WTC11 (cell line): ENCODE results near the gene SPHK2. TPM values are rescaled to one million over a fixed set of nuclear protein-coding genes. Genes with fewer than 3 reads are reported as not detected.

Experiments
- ATF1 ChIP-seq: sonication (generic); formaldehyde crosslinking; IDR thresholded peaks from 2 replicates; pipeline ENCODE4 v1.8.1; 2023; ENCODE audit warnings: mild to moderate bottlenecking, moderate library complexity, missing genetic modification reagents
- ATF3 ChIP-seq: sonication (generic); formaldehyde crosslinking; conservative IDR thresholded peaks from 2 replicates; pipeline ENCODE4 v1.8.1; 2022; ENCODE audit warnings: mild to moderate bottlenecking, missing genetic modification reagents
- CDX4 ChIP-seq: fragments of 250-450 bp; sonication (Bioruptor Pico); IDR thresholded peaks from 2 replicates; pipeline ENCODE4 v1.9.0; 2021; ENCODE audit warnings: moderate library complexity, mild to moderate bottlenecking, inconsistent platforms, borderline replicate concordance
- CREB1 ChIP-seq: sonication (generic); formaldehyde crosslinking; IDR thresholded peaks from 2 replicates; pipeline ENCODE4 v1.8.0; 2023; ENCODE audit warnings: mild to moderate bottlenecking, missing genetic modification reagents
- CREM ChIP-seq: sonication (generic); formaldehyde crosslinking; IDR thresholded peaks from 2 replicates; pipeline ENCODE4 v1.8.1; 2022; ENCODE audit warnings: mild to moderate bottlenecking, missing genetic modification reagents, moderate library complexity
- E2F4 ChIP-seq: sonication (generic); formaldehyde crosslinking; IDR thresholded peaks from 2 replicates; pipeline ENCODE4 v1.8.1; 2022; ENCODE audit warnings: low read depth, mild to moderate bottlenecking, moderate library complexity, missing genetic modification reagents, borderline replicate concordance
- ERG ChIP-seq: fragments of 250-450 bp; sonication (Bioruptor Pico); IDR thresholded peaks from 2 replicates; pipeline ENCODE4 v1.8.0; 2021; ENCODE audit warnings: mild to moderate bottlenecking
- FOXP1 ChIP-seq: sonication (generic); formaldehyde crosslinking; IDR thresholded peaks from 2 replicates; pipeline ENCODE4 v1.8.0; 2022; ENCODE audit warnings: missing genetic modification reagents, mild to moderate bottlenecking, moderate library complexity, borderline replicate concordance
- GTF2I ChIP-seq: fragments of 250-450 bp; sonication (Bioruptor Pico); conservative IDR thresholded peaks from 2 replicates; pipeline ENCODE4 v1.4.0; 2021; ENCODE audit warnings: mild to moderate bottlenecking
- KAT7 ChIP-seq: sonication (generic); formaldehyde crosslinking; IDR thresholded peaks from 2 replicates; pipeline ENCODE4 v1.8.1; 2023; ENCODE audit warnings: missing genetic modification reagents, mild to moderate bottlenecking, borderline replicate concordance
- MAX ChIP-seq: sonication (generic); formaldehyde crosslinking; IDR thresholded peaks from 2 replicates; pipeline ENCODE4 v1.8.0; 2022; ENCODE audit warnings: mild to moderate bottlenecking, missing genetic modification reagents
- MLX ChIP-seq: sonication (generic); formaldehyde crosslinking; IDR thresholded peaks from 2 replicates; pipeline ENCODE4 v1.8.1; 2023; ENCODE audit warnings: mild to moderate bottlenecking, missing genetic modification reagents, moderate library complexity
- MXD4 ChIP-seq: fragments of 250-450 bp; sonication (Bioruptor Pico); IDR thresholded peaks from 2 replicates; pipeline ENCODE4 v1.8.0; 2021; ENCODE audit warnings: mild to moderate bottlenecking, moderate library complexity, borderline replicate concordance
- NR2C2 ChIP-seq: sonication (generic); formaldehyde crosslinking; IDR thresholded peaks from 2 replicates; pipeline ENCODE4 v1.8.0; 2022; ENCODE audit warnings: mild to moderate bottlenecking, missing genetic modification reagents
- NR3C1 ChIP-seq: sonication (generic); formaldehyde crosslinking; conservative IDR thresholded peaks from 2 replicates; pipeline ENCODE4 v1.8.1; 2023; ENCODE audit warnings: low read depth, mild to moderate bottlenecking, missing genetic modification reagents
- PRRX2 ChIP-seq: fragments of 250-450 bp; sonication (Bioruptor Pico); IDR thresholded peaks from 2 replicates; pipeline ENCODE4 v1.8.0; 2021; ENCODE audit warnings: mild to moderate bottlenecking
- RORB ChIP-seq: fragments of 250-450 bp; sonication (Bioruptor Pico); IDR thresholded peaks from 2 replicates; pipeline ENCODE4 v1.9.0; 2021; ENCODE audit warnings: mild to moderate bottlenecking
- SMAD3 ChIP-seq: sonication (generic); formaldehyde crosslinking; IDR thresholded peaks from 2 replicates; pipeline ENCODE4 v1.8.0; 2022; ENCODE audit warnings: missing genetic modification reagents, mild to moderate bottlenecking, borderline replicate concordance
- SP1 ChIP-seq: sonication (generic); formaldehyde crosslinking; conservative IDR thresholded peaks from 2 replicates; pipeline ENCODE4 v1.8.1; 2022; ENCODE audit warnings: missing genetic modification reagents
- TCF7 ChIP-seq: sonication (generic); formaldehyde crosslinking; IDR thresholded peaks from 2 replicates; pipeline ENCODE4 v1.8.0; 2022; ENCODE audit warnings: mild to moderate bottlenecking, low read depth, missing genetic modification reagents, moderate library complexity
- TEAD4 ChIP-seq: sonication (generic); formaldehyde crosslinking; IDR thresholded peaks from 2 replicates; pipeline ENCODE4 v1.8.0; 2022; ENCODE audit warnings: mild to moderate bottlenecking, missing genetic modification reagents
- ZBTB21 ChIP-seq: sonication (generic); formaldehyde crosslinking; IDR thresholded peaks from 2 replicates; pipeline ENCODE4 v1.8.1; 2023; ENCODE audit warnings: mild to moderate bottlenecking, missing genetic modification reagents, borderline replicate concordance
- ZNF219 ChIP-seq: sonication (generic); formaldehyde crosslinking; IDR thresholded peaks from 2 replicates; pipeline ENCODE4 v1.8.0; 2023; ENCODE audit warnings: missing genetic modification reagents, mild to moderate bottlenecking, borderline replicate concordance
- ZNF263 ChIP-seq: sonication (generic); formaldehyde crosslinking; IDR thresholded peaks from 2 replicates; pipeline ENCODE4 v1.8.1; 2022; ENCODE audit warnings: low read depth, mild to moderate bottlenecking, moderate library complexity, missing genetic modification reagents
- ZNF281 ChIP-seq: sonication (generic); formaldehyde crosslinking; IDR thresholded peaks from 2 replicates; pipeline ENCODE4 v1.8.0; 2023; ENCODE audit warnings: mild to moderate bottlenecking, missing genetic modification reagents
- ZNF396 ChIP-seq: fragments of 250-450 bp; sonication (Bioruptor Pico); IDR thresholded peaks from 2 replicates; pipeline ENCODE4 v1.8.0; 2021; ENCODE audit warnings: mild to moderate bottlenecking, moderate library complexity, borderline replicate concordance
- ZNF416 ChIP-seq: fragments of 250-450 bp; sonication (Bioruptor Pico); IDR thresholded peaks from 2 replicates; pipeline ENCODE4 v1.9.0; 2021; ENCODE audit warnings: mild to moderate bottlenecking, inconsistent platforms
- ZNF532 ChIP-seq: fragments of 250-450 bp; sonication (Bioruptor Pico); IDR thresholded peaks from 2 replicates; pipeline ENCODE4 v1.9.0; 2021; ENCODE audit warnings: mild to moderate bottlenecking, borderline replicate concordance
- total RNA-seq: library from RNA; stranded (reverse); gene quantifications from 3 replicates; pipeline ENCODE4 v1.2.3, GENCODE V29; 2021

SPHK2 gene
- total RNA-seq, 1 experiment from 2014 or later, result 64.6 TPM

- TF ChIP-seq ERG (CRISPR knock-in tag) (no peak), SP1 (CRISPR knock-in tag) (peak; percentile 32; the same call in 1 of the 2 replicates), SMAD3 (no peak), CREM (no peak), CREB1 (CRISPR knock-in tag) (no peak), E2F4 (CRISPR knock-in tag) (no peak), ATF3 (CRISPR knock-in tag) (no peak), ZNF396 (no peak), MLX (CRISPR knock-in tag) (no peak), RORB (no peak), GTF2I (CRISPR knock-in tag) (peak; percentile 100), TEAD4 (CRISPR knock-in tag) (no peak), NR2C2 (CRISPR knock-in tag) (no peak), MXD4 (CRISPR knock-in tag) (no peak), ZNF219 (CRISPR knock-in tag) (no peak), TCF7 (CRISPR knock-in tag) (no peak), KAT7 (CRISPR knock-in tag) (no peak), ATF1 (no peak), ZBTB21 (no peak), FOXP1 (CRISPR knock-in tag) (no peak), ZNF263 (CRISPR knock-in tag) (no peak), ZNF532 (CRISPR knock-in tag) (0 out of 2 replicates have a peak, but pooled peaks have one; percentile 47), NR3C1 (no peak), CDX4 (CRISPR knock-in tag) (no peak), ZNF416 (CRISPR knock-in tag) (no peak), ZNF281 (CRISPR knock-in tag) (no peak), MAX (no peak; the same call in 1 of the 2 replicates), PRRX2 (0 out of 2 replicates have a peak, but pooled peaks have one; percentile 55)
Observed at GRCh38 chr19:48588670-48589401, 30.5 kb upstream of the SPHK2 start (continued).
